ENCODE results near the gene CELF2. TPM values are rescaled to one million over a fixed set of nuclear protein-coding genes. Genes with fewer than 3 reads are reported as not detected.

The CELF2 gene
- total RNA-seq, 2 donors from 2014 or later = 10.4 to 11.2 TPM

GRCh38 chr10:11115337-11115736, 97.7 kb downstream of the CELF2 start:
- Histone ChIP-seq H3K4me1 (no peaks in the 10 kb centered on the region), H3K27me3 (no peaks in the 10 kb centered on the region), H3K27ac (no peak overlapping the region), H3K4me3 (no peak overlapping the region), H3K36me3 (replicated peaks in 1 of 2; ENCODE audit: insufficient read depth in 1 of 2, low read depth in 2 of 2) (no peaks in the 10 kb centered on the region), H3K9me3 (no peaks in the 10 kb centered on the region)
- TF ChIP-seq POLR2A (IDR thresholded peaks at IDR 0.05) = no peak
- no peak for TF ChIP-seq CTCF (IDR thresholded peaks at IDR 0.05)
- intact Hi-C loops (cut with DNase I) = no loop called here
- 77 to 81% methylated on average over 3 of the region's 3 CpGs for WGBS, 2 donors
- DNase-seq = no peak
- no peak for ATAC-seq

DNA sequence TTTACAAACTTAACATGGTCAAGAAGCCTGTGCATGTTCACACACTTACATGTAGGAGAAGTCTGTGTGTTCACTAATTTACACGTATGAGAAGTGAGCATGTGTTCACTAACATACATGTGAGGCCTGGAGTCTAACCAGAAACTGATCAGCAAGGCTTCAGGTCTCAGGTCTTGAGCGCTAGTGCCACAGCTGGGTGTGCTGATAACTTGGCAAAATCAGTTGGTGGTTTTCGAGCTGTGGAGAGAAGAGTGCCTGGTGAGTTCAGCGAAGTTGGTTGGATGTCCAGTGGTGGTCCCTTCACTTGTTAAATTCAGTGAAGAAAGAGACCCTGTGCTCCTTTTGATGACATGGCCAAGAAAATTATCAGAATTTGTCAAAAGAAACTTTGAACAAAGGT, 98.7 kb downstream of the CELF2 start:
- 71 to 81% methylated on average over 4 of the region's 4 CpGs for WGBS, 2 donors
- DNase-seq (no peak), ATAC-seq (no peak)
- Histone ChIP-seq H3K27ac (no peak overlapping the region), H3K27me3 (no peaks in the 10 kb centered on the region), H3K4me3 (no peak overlapping the region), H3K36me3 (replicated peaks in 1 of 2; ENCODE audit: insufficient read depth in 1 of 2, low read depth in 2 of 2) (no peaks in the 10 kb centered on the region), H3K4me1 (no peaks in the 10 kb centered on the region), H3K9me3 (no peaks in the 10 kb centered on the region)
- no peak for TF ChIP-seq POLR2A (IDR thresholded peaks at IDR 0.05)
- no peak for TF ChIP-seq CTCF (IDR thresholded peaks at IDR 0.05)
- intact Hi-C loops (cut with DNase I) = no loop called here

GRCh38 chr10:11116817-11117216, 99.1 kb downstream of the CELF2 start:
- no peak for DNase-seq
- Histone ChIP-seq H3K27me3 (no peaks in the 10 kb centered on the region), H3K4me3 (no peak overlapping the region), H3K36me3 (replicated peaks in 1 of 2; ENCODE audit: insufficient read depth in 1 of 2, low read depth in 2 of 2) (no peaks in the 10 kb centered on the region), H3K4me1 (no peaks in the 10 kb centered on the region), H3K27ac (no peak overlapping the region), H3K9me3 (no peaks in the 10 kb centered on the region)
- intact Hi-C loops (cut with DNase I) = no loop called here
- no peak for TF ChIP-seq CTCF (IDR thresholded peaks at IDR 0.05)
- no peak for TF ChIP-seq POLR2A (IDR thresholded peaks at IDR 0.05)
- WGBS, 2 donors = 51 to 68% methylated on average over 6 of the region's 6 CpGs
- ATAC-seq = no peak

DNA sequence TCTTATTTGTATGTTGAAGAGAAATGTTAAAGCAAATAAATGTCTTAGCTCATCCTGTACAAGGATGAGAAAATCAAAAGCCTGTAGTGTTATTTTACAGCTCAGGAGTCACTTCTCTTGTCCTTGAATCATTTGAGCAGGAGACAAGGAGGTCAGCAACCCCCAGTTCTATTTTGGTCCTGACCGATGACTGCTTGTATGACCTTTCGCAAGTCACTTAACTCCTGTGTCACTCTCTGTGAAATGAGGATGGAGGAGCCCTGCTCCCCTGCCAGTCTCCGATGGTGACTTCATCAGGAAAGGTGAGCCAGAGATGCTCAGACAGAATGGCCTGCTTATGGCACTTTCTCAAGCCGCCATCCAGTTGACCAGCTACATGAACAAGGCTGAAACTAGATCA, 101.0 kb downstream of the CELF2 start:
- 72 to 86% methylated on average over 4 of the region's 4 CpGs for WGBS, 2 donors
- TF ChIP-seq POLR2A (IDR thresholded peaks at IDR 0.05) = no peak
- TF ChIP-seq CTCF (IDR thresholded peaks at IDR 0.05) = no peak
- H3K9me3 ChIP-seq = no peaks in the 10 kb centered on the region
- H3K4me1 ChIP-seq = no peaks in the 10 kb centered on the region
- no peak overlapping the region for H3K4me3 ChIP-seq
- no peaks in the 10 kb centered on the region for H3K27me3 ChIP-seq
- intact Hi-C loops (cut with DNase I) = no loop called here
- no peak for ATAC-seq
- no peak overlapping the region for H3K27ac ChIP-seq
- DNase-seq = no peak
- no peaks in the 10 kb centered on the region for H3K36me3 ChIP-seq (replicated peaks in 1 of 2; ENCODE audit: insufficient read depth in 1 of 2, low read depth in 2 of 2)

GRCh38 chr10:11119843-11120242, 102.2 kb downstream of the CELF2 start:
- intact Hi-C loops (cut with DNase I) = no loop called here
- Histone ChIP-seq H3K27me3 (no peaks in the 10 kb centered on the region), H3K36me3 (replicated peaks in 1 of 2; ENCODE audit: insufficient read depth in 1 of 2, low read depth in 2 of 2) (no peaks in the 10 kb centered on the region), H3K4me3 (no peak overlapping the region), H3K9me3 (no peaks in the 10 kb centered on the region), H3K4me1 (no peaks in the 10 kb centered on the region), H3K27ac (no peak overlapping the region)
- ATAC-seq = no peak
- no peak for DNase-seq
- WGBS, 2 donors = 67 to 70% methylated on average over 7 of the region's 7 CpGs
- TF ChIP-seq CTCF (IDR thresholded peaks at IDR 0.05) = no peak

All from body of pancreas (tissue), 4 donors.